AG09319 (cell line): ENCODE results near the gene CDKN1A.

ENCODE experiments used
- DNase-seq: peaks from one replicate; pipeline ENCODE4 v3.0.0-alpha.2; 2010; ENCODE audit warnings: low read depth; ENCODE audit errors: extremely low read depth
- CTCF ChIP-seq: IDR thresholded peaks from 2 replicates; pipeline ENCODE4 v1.5.1; 2011; ENCODE audit warnings: low read depth, mild to moderate bottlenecking, inconsistent platforms, low read length, moderate library complexity

Gene CDKN1A

GRCh38 chr6:36685926-36686667 is 7.6 kb downstream of the CDKN1A start:
- no peak for TF ChIP-seq CTCF
- DNase-seq = no peak

GRCh38 chr6:36686668-36687513 is 8.4 kb downstream of the CDKN1A start:
- no peak for DNase-seq
- no peak for TF ChIP-seq CTCF

- no peak for DNase-seq
- no peak for TF ChIP-seq CTCF
Observed at GRCh38 chr6:36688063-36688738, 9.7 kb downstream of the CDKN1A start.

GRCh38 chr6:36688739-36689075 is 10.2 kb downstream of the CDKN1A start:
- DNase-seq = no peak
- no peak for TF ChIP-seq CTCF

- no peak for TF ChIP-seq CTCF
- no peak for DNase-seq
Observed at GRCh38 chr6:36691011-36691410, 12.5 kb downstream of the CDKN1A start.

GRCh38 chr6:36691612-36692011 is 13.1 kb downstream of the CDKN1A start:
- no peak for DNase-seq
- TF ChIP-seq CTCF = no peak

- DNase-seq = no peak
- no peak for TF ChIP-seq CTCF
Observed at GRCh38 chr6:36692220-36692619, 13.7 kb downstream of the CDKN1A start.
